NT2/D1 (cell line): ENCODE measurements around the gene TNFRSF17.

Experiments
- YY1 ChIP-seq: IDR thresholded peaks from 2 replicates; pipeline ENCODE4 v1.6.1; 2011; ENCODE audit not compliant: insufficient read length, insufficient read depth
- ZNF274 ChIP-seq: IDR thresholded peaks from 2 replicates; pipeline ENCODE4 v1.6.1; 2011; ENCODE audit warnings: mild to moderate bottlenecking, low read depth, low read length

DNA sequence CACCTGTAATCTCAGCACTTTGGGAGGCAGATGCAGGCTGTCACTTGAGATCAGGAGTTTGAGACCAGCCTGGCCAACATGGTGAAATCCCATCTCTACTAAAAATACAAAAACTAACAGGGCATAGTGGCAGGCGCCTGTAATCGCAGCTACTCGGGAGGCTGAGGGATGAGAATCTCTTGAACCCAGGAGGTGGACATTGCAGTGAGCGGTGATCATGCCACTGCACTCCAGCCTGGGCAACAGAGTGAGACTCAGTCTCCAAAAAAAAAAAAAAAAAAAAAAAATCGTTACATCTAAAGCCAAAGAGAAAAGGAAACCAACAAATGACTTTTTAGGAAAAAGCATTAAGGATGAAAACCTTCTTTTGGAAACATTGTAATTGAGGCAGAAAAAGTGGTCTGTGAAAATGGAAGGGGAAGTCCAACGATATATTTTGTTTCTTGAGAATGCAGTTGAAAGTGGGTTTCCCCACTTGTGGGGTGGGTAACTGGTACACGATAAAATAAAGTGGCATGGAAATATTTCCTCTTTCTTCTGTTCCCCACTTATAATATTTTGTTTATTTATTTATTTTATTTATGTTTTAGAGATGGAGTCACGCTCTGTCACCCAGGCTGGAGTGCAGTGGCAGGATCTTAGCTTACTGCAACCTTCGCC, 14.1 kb downstream of the TNFRSF17 start:
- no peak for TF ChIP-seq YY1
- TF ChIP-seq ZNF274: no peak
